Left cardiac atrium (tissue), 4 donors: ENCODE results near the gene RSPRY1. TPM values are rescaled to one million over a fixed set of nuclear protein-coding genes. Genes with fewer than 3 reads are reported as not detected.
"Not testable (repeated sequence)": the region's sequence is repeated elsewhere in the genome, so short reads cannot be mapped to it uniquely, and the experiment has no call there.

Experiments used
- ATAC-seq, 2 donors: fragments of 200-7000 bp; cut with Tn5 transposase; one replicate each; pipeline ENCODE4 v1.9.1; 2020; ENCODE audit warnings: mild to moderate bottlenecking in 2 of 2, moderate library complexity in 2 of 2
- DNase-seq: peaks from one replicate; pipeline ENCODE4 v3.0.0-alpha.2; 2020
- intact Hi-C, 2 donors: fragments of 100-400 bp; cut with DNase I; formaldehyde crosslinking; loops; one replicate each; pipeline versions ENCODE4 v1.14.1 to v1.15.1; 2022 to 2023
- total RNA-seq, 2 donors: library from RNA; stranded (reverse); fragmentation: NEBNext Ultra II Directional; extraction: Animal tissue kit (Norgen Biotek cat#: 25700); gene quantifications; one replicate each; pipeline ENCODE4 v1.2.1, GENCODE V29; 2021
- donor health status: DM: no; HTN: yes; CAD: no.
- donor health status: DM: no; HTN: yes; CAD: no; lungs with severe emphysema.
- donor health status: DM: yes; HTN: yes; CAD: no.
- donor health status: Dilated cardiomyopathy.

Gene RSPRY1
- total RNA-seq, 2 donors from 2014 or later, result 13.4 to 16.5 TPM

DNA sequence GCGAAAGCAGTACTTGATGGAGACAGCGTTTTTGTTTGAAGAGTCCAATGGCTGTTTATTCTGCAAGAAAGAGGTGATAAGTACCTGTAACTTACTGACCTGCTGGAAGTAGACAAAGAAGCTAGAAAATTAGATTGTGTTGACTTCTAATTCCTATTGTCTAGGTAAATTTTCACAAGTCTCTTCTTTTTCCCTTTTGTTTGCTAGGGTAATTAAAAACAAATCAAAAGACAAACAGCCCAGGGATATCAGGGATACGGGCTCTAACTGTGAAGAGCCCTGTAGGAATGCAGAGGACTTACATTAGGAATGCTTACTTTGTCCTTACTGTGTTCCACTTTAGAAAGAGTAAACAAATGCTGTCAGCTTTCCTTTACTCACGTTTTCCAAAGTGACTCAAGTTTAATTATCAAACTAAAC, 7.3 kb upstream of the RSPRY1 start:
- intact Hi-C loops, result no loop called here
- ATAC-seq (no peak), DNase-seq (no peak)

GRCh38 chr16:57179215-57179828, 6.8 kb upstream of the RSPRY1 start:
- intact Hi-C loops, result no loop called here
- no peak for DNase-seq
- ATAC-seq, result no peak

DNA sequence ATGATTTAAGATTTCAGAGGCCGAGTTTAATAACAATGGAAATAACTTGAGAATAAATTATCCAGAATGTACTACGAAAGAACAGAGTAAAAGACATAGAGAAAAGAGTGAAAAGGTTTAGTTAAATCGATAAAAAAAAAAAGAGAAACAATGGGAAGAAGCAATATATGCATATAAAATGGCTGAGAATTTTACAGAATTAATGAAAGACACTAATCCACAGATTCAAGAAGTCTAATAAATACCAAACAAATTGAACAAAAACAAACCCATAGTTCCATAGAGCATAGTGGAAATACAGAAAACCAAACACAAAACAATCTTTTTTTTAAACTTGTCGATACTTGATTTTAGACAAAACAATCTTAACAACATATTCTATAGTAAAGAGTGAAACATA, 2.0 kb upstream of the RSPRY1 start:
- intact Hi-C loops, result loop anchor here in 1 of 2 donors (10.0 kb wide), 1 partner anchor 101 kb away; the partner anchor contains the start of gene PLLP
- ATAC-seq, result no peak
- DNase-seq, result no peak

DNA sequence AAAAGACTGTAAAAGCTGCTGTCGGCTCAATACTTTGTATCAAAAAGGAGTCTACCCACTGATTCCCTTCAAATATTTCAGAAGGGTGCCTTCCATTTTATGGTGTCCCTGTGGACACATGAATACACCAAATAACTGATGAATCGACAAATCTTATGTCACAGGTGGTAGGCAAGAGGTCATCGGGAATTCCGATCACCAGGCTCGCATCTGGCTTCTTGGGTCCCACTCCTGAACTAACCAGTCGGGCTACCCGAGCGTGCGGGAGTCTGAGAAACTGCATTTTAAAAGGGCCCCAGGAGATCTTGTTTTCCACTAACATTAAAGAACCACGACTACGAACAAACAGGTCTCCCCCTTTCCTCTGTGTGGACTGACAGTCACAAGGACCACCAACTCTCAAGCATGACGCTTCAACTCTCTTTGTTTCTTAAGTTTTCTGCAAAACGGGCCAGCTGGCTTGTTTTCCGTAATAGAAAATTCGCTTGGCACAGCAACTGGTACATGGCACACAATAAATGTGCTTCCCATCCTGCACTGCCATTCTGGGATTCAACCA, 1.2 kb upstream of the RSPRY1 start:
- intact Hi-C loops, result loop anchor here in 1 of 2 donors (10.0 kb wide), 1 partner anchor 100 kb away; the partner anchor contains the start of gene PLLP
- DNase-seq (no peak), ATAC-seq (no peak)

- intact Hi-C loops, result loop anchor here in 1 of 2 donors (10.0 kb wide), 1 partner anchor 99 kb away; the partner anchor contains the start of gene PLLP
- ATAC-seq (peak; percentile 16 to 33), DNase-seq (peak; percentile 57)
These were observed 634 bp upstream of the RSPRY1 start for GRCh38 chr16:57185446-57185944.

DNA sequence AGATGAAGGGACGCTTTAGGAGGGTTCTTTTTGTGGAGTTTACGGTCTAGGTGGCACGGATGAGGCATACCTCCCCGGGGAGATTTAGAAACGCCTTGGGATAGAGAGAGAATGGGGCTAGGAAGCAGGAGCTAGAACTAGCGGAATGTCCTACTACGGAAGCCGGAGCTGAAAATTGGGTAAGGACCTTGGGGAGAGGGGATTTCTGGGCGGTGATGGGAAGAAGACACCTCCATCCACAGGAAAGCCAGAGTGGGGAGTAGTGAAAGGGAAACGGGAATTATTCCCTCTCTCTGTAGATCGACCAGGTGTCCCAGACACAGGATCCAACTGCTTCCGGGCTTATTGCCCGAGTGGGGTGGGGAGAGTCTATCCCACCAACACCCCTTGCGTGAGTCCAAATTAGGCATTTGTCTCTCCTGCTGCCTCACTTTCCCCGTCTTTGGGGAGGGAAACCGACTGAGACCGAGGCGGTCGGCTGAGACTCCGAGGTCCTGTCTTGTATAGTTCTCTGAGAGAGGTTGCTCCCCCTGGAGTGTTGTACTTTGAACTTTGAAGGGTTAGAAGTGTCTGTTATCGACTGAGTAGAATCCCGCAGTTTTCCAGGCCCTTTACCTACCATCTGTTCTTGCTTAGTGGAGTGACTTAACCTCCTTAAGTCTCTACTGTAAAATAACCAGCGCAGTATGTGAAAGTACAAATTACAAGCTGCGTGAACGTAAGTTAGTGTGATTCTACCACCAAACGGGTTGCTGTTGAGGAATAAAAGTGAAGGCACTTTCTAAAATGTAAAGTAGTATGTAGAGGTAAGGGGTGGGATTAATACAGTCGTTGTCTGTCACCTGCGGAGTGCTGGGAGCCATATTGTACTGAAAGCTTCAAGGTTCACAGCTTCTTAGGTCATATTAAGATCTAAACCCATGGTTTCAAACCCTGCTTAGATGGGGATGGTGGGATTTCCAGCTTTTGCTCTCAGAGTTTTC, 1.0 kb downstream of the RSPRY1 start:
- ATAC-seq (peak; percentile 2 to 8), DNase-seq (no peak)
- intact Hi-C loops, result loop anchor here in 1 of 2 donors (10.0 kb wide), 1 partner anchor 98 kb away; the partner anchor contains the start of gene PLLP

- intact Hi-C loops, result loop anchor here in 1 of 2 donors (10.0 kb wide), 1 partner anchor 97 kb away; the partner anchor contains the start of gene PLLP
- DNase-seq, result not testable (repeated sequence)
These were observed 2.0 kb downstream of the RSPRY1 start for GRCh38 chr16:57187902-57188710.

GRCh38 chr16:57188711-57189002, 2.5 kb downstream of the RSPRY1 start:
- ATAC-seq (no peak), DNase-seq (no peak)
- intact Hi-C loops, result loop anchor here in 1 of 2 donors (10.0 kb wide), 1 partner anchor 96 kb away; the partner anchor contains the start of gene PLLP

More at GRCh38 chr16:57187902-57188710, 2.0 kb downstream of the RSPRY1 start:
- not testable (repeated sequence) for ATAC-seq

DNA sequence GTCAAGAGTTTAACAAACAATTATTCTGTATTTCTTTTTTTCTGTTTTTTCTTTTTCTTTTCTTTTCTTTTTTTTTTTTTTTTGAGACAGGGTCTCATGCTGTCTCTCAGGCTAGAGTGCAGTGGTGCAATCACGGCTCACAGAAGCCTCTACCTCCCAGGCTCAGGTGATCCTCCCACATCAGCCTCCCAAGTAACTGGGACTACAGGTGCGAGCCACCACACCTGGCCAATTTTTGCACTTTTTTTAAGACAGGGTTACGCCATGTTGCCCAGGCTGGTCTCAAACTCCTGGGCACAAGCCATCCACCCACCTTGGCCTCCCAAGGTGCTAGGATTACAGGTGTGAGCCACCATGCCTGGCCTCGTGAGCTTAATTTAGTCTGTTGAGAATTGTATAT, 3.4 kb downstream of the RSPRY1 start:
- not testable (repeated sequence) for DNase-seq, ATAC-seq
- intact Hi-C loops, result loop anchor here in 1 of 2 donors (10.0 kb wide), 1 partner anchor 95 kb away; the partner anchor contains the start of gene PLLP

GRCh38 chr16:57190136-57190535, 4.0 kb downstream of the RSPRY1 start:
- intact Hi-C loops, result no loop called here

DNA sequence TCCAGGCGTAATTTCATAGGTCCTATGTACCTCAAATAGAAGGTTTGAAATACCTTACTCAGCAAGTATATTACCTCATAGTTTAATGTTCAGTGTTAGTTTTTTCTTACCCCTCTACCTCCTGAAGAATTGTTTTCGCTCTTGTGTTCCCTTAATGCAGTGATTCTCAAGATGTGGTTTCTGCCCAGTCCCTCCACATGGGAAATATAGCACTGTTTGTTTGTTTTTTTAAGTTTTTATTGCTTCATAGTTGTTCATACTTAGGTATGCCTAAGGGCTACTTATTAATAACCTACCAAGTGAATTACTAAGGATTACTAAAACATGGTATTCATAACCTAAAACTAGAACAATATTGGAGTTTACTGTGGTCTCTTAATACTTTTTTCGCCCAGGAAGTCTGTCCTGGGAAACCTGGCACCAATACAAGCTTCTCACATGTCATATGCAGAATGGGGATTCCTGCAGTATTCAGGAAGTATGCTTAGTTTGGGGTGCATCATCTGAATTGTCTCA, 5.0 kb downstream of the RSPRY1 start:
- intact Hi-C loops, result no loop called here
- no peak for ATAC-seq
- DNase-seq, result no peak

More at GRCh38 chr16:57190136-57190535, 4.0 kb downstream of the RSPRY1 start:
- DNase-seq, result no peak
- no peak for ATAC-seq

GRCh38 chr16:57192146-57192545, 6.0 kb downstream of the RSPRY1 start:
- DNase-seq, result no peak
- no peak for ATAC-seq
- intact Hi-C loops, result no loop called here

- intact Hi-C loops, result no loop called here
- ATAC-seq (no peak), DNase-seq (no peak)
These were observed 6.8 kb downstream of the RSPRY1 start for GRCh38 chr16:57192720-57193486.

- ATAC-seq, result peak in 1 of 2 donors; percentile 93
These were observed 8.4 kb downstream of the RSPRY1 start for GRCh38 chr16:57194512-57194911.

DNA sequence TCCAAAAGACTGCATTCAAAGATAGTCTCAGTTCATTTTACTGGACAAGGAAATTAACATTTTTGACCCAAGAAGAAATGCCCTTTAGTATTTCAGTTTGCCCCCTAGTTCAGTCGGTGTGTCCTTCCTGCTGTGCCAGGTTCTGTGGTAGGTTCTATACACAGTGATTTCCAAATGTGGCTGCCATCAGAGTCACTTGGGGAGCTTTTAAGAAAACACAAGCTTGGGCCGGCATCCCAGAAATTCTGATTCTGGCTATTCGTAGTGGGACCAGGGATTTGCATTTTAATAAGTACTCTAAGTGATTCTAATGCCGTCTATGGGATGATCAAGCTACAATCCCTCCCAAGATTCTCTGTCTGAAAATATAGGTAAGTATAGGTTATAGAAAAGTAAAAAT, 10.2 kb downstream of the RSPRY1 start:
- intact Hi-C loops, result no loop called here
- DNase-seq, result no peak
- ATAC-seq, result no peak

More at GRCh38 chr16:57194512-57194911, 8.4 kb downstream of the RSPRY1 start:
- intact Hi-C loops, result no loop called here
- no peak for DNase-seq

DNA sequence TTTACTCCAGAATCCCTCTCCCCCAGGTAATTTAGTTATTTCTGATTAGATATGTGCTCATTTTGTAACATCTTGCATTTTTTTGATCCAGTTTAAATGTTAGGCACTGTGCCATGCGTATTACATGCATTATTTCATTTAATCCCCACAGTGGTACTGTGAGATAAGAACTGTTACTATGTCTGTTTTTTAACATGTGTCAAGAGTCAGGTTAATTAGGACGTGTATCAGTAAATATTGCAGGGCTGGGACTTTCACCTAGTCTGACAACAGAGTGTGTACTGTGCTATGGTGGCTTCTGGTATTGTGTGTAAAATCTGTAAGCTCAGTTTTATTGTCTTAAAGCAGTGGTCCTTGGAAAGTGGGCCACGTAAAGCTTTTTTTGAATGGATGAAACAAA, 10.6 kb downstream of the RSPRY1 start:
- DNase-seq, result no peak
- intact Hi-C loops, result no loop called here
- no peak for ATAC-seq

DNA sequence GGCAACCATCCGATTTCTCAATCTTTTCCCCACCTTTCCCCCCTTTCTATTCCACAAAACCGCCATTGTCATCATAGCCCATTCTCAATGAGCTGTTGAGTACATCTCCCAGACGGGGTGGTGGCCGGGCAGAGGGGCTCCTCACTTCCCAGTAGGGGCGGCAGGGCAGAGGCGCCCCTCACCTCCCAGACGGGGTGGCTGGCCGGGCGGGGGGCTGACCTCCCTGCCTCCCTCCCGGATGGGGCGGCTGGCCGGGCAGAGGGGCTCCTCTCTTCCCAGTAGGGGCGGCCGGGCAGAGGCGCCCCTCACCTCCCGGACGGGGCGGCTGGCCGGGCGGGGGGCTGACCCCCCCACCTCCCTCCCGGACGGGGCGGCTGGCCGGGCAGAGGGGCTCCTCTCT, 14.2 kb downstream of the RSPRY1 start:
- intact Hi-C loops, ATAC-seq, DNase-seq: not testable (repeated sequence)
